ENCODE results near the gene TULP4.

The TULP4 gene, protein sequence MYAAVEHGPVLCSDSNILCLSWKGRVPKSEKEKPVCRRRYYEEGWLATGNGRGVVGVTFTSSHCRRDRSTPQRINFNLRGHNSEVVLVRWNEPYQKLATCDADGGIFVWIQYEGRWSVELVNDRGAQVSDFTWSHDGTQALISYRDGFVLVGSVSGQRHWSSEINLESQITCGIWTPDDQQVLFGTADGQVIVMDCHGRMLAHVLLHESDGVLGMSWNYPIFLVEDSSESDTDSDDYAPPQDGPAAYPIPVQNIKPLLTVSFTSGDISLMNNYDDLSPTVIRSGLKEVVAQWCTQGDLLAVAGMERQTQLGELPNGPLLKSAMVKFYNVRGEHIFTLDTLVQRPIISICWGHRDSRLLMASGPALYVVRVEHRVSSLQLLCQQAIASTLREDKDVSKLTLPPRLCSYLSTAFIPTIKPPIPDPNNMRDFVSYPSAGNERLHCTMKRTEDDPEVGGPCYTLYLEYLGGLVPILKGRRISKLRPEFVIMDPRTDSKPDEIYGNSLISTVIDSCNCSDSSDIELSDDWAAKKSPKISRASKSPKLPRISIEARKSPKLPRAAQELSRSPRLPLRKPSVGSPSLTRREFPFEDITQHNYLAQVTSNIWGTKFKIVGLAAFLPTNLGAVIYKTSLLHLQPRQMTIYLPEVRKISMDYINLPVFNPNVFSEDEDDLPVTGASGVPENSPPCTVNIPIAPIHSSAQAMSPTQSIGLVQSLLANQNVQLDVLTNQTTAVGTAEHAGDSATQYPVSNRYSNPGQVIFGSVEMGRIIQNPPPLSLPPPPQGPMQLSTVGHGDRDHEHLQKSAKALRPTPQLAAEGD (N-terminal part only)

DNA sequence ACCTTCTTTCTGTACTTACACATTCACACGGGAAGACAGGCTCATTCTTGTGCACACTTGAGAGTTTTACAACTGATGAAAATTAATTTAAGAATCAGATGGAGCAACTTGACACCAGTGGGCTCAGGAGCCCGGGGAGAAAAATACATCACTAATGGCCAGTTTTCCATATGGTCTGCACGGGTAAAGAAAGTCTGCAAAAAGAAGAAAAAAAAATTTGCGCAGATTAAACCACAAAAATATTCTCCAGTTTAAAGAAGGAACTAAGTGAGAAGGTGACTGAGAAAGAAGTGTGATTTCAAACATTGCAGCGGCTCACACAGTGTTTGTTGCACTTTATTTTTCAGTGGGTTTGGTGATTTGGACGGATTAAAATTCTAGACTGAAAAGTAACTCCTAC lies at the start of gene TULP4:
Gene TULP4 (plus strand): TSS at position 301 of the 400 bp plus-strand sequence. CDS start 1,552 bp downstream, outside the sequence.
- TF ChIP-seq, protein P1, sequence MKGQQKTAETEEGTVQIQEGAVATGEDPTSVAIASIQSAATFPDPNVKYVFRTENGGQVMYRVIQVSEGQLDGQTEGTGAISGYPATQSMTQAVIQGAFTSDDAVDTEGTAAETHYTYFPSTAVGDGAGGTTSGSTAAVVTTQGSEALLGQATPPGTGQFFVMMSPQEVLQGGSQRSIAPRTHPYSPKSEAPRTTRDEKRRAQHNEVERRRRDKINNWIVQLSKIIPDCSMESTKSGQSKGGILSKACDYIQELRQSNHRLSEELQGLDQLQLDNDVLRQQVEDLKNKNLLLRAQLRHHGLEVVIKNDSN (IDR thresholded peaks at IDR 0.05): no peak

DNA sequence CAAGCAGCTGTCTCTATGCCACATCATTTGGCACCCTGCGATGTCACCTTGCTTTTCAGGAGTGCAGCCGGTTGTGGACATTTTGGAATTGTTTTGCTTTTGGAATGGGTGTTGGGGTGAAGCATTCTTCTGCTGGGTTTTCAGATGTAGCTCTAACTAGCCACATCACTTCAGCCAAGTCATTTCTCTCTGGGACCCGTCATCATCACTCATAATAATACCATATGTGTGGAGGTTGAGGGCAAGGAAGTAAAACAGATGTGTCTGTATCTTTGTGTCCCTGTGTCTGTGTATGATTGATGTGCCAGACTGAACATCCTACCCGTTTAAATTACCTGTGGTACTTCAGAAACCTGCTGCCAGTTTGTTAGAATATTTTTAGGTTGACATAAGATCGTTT lies 49.5 kb upstream of the TULP4 start:
- TF ChIP-seq TEAD4 (IDR thresholded peaks at IDR 0.05) (no peak), TAF1 (IDR thresholded peaks at IDR 0.05; ENCODE audit: low read depth) (no peak), CEBPB (IDR thresholded peaks at IDR 0.05) (no peak), EGR1 (IDR thresholded peaks at IDR 0.05) (no peak)
- TF ChIP-seq, protein P2, sequence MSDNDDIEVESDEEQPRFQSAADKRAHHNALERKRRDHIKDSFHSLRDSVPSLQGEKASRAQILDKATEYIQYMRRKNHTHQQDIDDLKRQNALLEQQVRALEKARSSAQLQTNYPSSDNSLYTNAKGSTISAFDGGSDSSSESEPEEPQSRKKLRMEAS (IDR thresholded peaks at IDR 0.05): no peak

DNA sequence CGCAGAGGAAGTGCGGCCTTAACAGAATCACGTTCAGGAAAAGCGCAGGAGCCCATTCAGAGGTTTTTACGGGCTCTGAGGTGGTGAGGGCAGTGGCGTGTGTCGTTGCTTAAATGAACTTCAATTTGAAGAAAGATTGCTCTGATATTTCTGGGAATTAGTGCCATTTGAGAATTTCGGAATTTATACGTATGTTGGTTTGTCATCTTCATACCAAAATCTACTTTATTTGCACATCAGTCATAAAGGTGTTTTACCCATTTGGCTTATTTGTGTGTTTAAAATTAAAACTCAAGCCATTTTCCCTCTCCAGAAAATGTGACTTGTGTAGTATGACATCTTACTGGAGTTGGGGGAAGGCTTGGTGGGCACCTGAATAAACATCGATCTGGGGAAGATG lies 48.1 kb upstream of the TULP4 start:
- TF ChIP-seq RAD21 (IDR thresholded peaks at IDR 0.05; ENCODE audit: low read depth): no peak
- no peak for TF ChIP-seq CEBPB (IDR thresholded peaks at IDR 0.05)
- TF ChIP-seq EP300 (IDR thresholded peaks at IDR 0.05; ENCODE audit: borderline replicate concordance): no peak
- no peak for TF ChIP-seq TEAD4 (IDR thresholded peaks at IDR 0.05)
- TF ChIP-seq CREB1 (IDR thresholded peaks at IDR 0.05; ENCODE audit: low read depth): no peak
- no peak for TF ChIP-seq EGR1 (IDR thresholded peaks at IDR 0.05)
- no peak for TF ChIP-seq FOXM1 (IDR thresholded peaks at IDR 0.05; ENCODE audit: borderline replicate concordance, low read depth)
- no peak for TF ChIP-seq TCF12 (IDR thresholded peaks at IDR 0.05; ENCODE audit: low read depth)
- TF ChIP-seq, protein P2 (IDR thresholded peaks at IDR 0.05): no peak
- TF ChIP-seq NFIC (IDR thresholded peaks at IDR 0.05): no peak
- no peak for TF ChIP-seq ZBTB7A (IDR thresholded peaks at IDR 0.05; ENCODE audit: low read depth)
- TF ChIP-seq, protein P3, sequence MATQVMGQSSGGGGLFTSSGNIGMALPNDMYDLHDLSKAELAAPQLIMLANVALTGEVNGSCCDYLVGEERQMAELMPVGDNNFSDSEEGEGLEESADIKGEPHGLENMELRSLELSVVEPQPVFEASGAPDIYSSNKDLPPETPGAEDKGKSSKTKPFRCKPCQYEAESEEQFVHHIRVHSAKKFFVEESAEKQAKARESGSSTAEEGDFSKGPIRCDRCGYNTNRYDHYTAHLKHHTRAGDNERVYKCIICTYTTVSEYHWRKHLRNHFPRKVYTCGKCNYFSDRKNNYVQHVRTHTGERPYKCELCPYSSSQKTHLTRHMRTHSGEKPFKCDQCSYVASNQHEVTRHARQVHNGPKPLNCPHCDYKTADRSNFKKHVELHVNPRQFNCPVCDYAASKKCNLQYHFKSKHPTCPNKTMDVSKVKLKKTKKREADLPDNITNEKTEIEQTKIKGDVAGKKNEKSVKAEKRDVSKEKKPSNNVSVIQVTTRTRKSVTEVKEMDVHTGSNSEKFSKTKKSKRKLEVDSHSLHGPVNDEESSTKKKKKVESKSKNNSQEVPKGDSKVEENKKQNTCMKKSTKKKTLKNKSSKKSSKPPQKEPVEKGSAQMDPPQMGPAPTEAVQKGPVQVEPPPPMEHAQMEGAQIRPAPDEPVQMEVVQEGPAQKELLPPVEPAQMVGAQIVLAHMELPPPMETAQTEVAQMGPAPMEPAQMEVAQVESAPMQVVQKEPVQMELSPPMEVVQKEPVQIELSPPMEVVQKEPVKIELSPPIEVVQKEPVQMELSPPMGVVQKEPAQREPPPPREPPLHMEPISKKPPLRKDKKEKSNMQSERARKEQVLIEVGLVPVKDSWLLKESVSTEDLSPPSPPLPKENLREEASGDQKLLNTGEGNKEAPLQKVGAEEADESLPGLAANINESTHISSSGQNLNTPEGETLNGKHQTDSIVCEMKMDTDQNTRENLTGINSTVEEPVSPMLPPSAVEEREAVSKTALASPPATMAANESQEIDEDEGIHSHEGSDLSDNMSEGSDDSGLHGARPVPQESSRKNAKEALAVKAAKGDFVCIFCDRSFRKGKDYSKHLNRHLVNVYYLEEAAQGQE (IDR thresholded peaks at IDR 0.05; ENCODE audit: low read depth): no peak
- TF ChIP-seq, protein P1 (IDR thresholded peaks at IDR 0.05): no peak
- no peak for TF ChIP-seq TAF1 (IDR thresholded peaks at IDR 0.05; ENCODE audit: low read depth)
- no peak for TF ChIP-seq YY1 (IDR thresholded peaks at IDR 0.05; ENCODE audit: low read depth)

DNA sequence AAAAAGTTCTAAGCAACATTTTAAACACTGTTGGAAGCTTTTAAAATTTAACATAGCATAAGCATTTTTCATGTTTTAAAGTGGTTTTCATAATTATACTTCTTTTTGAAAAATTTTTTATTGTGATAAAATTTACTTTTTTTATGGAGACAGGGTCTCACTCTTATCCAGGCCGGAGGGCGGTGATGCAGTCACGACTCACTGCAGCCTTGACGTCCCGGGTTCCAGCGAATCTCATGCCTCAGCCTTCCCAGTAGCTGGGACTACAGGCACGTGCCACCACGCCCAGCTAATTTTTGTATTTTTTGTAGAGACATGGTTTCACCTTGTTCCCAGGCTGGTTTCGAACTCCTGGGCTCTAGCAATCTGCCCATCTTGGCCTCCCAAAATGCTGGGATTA lies 46.1 kb upstream of the TULP4 start:
- TF ChIP-seq CEBPB (IDR thresholded peaks at IDR 0.05) (no peak), TEAD4 (IDR thresholded peaks at IDR 0.05) (no peak), TAF1 (IDR thresholded peaks at IDR 0.05; ENCODE audit: low read depth) (no peak), TCF12 (IDR thresholded peaks at IDR 0.05; ENCODE audit: low read depth) (no peak), EGR1 (IDR thresholded peaks at IDR 0.05) (no peak), CREB1 (IDR thresholded peaks at IDR 0.05; ENCODE audit: low read depth) (no peak), FOXM1 (IDR thresholded peaks at IDR 0.05; ENCODE audit: borderline replicate concordance, low read depth) (no peak), ZBTB7A (IDR thresholded peaks at IDR 0.05; ENCODE audit: low read depth) (no peak), NFIC (IDR thresholded peaks at IDR 0.05) (no peak), RAD21 (IDR thresholded peaks at IDR 0.05; ENCODE audit: low read depth) (no peak), EP300 (IDR thresholded peaks at IDR 0.05; ENCODE audit: borderline replicate concordance) (no peak), YY1 (IDR thresholded peaks at IDR 0.05; ENCODE audit: low read depth) (no peak)
- TF ChIP-seq, protein P1 (IDR thresholded peaks at IDR 0.05): no peak
- TF ChIP-seq, protein P2 (IDR thresholded peaks at IDR 0.05): no peak
- TF ChIP-seq, protein P3 (IDR thresholded peaks at IDR 0.05; ENCODE audit: low read depth): no peak
